Fibroblast of skin of back (primary cell): ENCODE measurements around the gene CLTCL1.
"Not testable (repeated sequence)": the region's sequence is repeated elsewhere in the genome, so short reads cannot be mapped to it uniquely, and the experiment has no call there.

ENCODE experiments used
- DNase-seq: peaks from one replicate; pipeline ENCODE4 v3.0.0-alpha.2; 2013

The CLTCL1 gene

DNA sequence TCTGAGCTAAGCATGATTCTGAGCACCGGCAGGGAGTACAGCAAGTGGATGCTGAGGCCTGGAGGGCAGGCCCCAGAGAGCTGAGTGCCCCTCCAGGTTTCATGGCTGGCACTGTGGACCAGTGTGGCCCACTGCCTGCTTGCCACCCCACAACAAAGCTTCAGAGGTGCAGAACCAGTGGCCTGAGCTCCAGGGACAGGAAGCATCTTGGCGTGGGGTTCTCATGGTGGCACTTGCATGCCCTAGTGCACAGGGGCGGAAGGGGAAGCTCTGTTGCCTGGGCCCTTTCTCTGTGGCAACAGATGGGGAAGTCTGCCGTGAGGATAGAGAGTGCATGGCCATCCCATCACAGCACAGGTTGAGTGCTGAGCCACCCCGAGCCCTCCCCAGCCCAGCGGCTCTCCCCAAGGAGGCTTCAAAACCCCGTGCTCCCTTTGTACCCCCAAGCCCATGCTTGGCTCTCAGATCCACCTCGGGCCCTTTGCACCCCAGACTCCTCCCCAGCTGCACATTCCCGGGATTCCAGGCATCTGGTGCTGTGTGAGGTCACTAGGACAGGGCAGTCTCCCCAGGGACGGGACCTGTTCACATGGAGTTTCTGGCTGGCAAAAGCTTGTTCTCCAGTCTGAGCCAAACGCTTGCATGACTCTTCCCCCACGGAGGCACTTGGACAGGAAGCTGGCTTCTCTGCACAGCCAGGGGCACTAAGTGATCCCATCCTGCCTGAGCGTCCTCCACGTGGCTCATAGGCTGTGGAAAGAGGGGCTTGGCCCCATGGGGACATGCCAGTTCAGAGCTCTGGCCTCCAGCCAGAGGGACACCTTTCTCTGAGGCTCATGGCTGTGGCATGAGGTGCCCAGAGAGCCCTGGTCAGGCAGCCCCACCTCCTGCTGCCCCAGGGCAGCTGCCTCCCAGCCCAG is 117.2 kb downstream of the CLTCL1 start:
- DNase-seq = peak; percentile 78

DNA sequence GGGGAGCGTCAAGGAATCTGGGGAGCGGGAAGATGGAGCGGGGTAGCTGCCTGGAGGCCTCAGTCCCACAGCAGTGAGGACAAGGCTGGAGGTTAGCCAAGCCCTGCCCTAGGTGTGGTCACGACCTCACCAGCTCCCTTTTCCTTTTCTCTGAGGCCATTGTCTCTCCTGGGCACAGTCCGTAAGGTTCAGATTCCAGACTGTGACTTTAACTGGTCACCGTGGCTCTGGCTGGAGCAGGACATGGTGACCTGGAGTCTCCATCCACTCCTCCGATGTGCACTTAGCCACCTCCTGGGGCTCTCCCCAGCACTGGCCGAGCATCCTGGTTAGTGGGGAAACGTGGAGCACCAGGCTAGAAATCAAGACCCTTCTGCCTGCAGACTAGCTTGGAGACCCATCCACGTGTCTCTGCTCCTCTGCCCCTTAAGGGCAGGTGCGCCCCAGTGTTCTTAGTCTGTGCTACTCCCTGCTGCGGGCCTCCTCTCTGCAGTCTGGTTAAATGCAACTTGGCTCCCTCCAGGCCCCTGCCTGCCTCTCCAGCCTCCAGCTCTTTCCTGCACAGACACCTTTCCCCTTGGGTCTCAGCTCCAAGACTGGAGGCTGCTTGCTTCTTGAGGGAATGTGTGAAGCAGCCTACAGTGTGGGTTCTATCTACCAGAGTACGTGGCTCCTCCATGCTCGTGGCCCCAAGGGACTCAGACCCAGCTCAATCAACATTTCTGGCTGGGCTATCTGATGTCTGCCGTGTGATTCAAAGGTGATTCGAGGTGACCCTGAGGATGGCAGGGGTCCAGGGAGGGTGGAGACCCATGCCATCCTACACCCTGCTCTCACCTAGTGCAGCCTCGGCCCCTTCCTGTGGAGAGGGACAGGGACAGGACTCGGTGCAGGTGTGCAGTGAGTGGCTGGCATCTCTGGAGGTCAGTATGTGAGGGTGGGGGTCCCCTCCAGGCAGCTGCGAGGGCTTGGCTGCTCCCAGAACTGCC is 118.2 kb downstream of the CLTCL1 start:
- DNase-seq = no peak

DNA sequence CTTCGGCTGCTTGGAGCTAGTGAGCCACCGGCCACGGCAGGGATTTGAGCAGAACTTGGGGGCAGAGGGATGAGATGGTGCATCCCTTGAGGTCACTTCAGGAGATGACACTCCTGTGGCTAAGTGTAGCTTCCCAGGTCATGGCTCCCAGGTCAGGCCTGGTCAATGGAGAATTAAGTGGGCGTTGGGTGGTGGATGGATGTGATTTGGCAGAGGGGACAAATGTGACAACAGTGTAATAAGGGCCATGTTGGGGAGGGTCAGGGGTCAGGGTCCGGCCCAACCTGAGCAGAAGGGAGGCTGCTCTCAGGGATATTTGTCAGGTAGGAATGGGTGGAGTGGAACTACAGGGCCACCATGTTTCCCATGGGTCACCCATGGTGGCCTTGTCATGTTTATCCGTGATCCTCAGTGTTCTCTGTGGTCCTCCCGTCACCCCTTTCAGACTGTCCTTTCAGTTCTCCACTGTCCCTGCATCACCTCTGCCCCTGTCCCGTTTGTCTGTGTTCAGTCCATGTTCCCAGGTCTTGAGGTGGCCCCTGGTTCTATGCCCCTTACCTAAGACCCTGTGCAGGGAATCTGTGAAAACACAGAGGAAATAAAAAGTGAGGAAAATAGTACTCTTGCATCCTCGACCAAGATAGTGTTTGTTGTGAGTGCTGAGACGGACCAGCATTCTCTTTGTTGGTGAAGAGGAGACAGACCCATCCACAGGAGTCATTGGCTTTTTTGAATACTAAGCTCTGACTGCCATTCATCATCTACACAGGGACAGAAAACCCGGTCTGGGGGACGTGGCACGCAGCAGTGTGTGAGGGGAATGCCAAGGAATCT is 119.1 kb downstream of the CLTCL1 start:
- DNase-seq = no peak

DNA sequence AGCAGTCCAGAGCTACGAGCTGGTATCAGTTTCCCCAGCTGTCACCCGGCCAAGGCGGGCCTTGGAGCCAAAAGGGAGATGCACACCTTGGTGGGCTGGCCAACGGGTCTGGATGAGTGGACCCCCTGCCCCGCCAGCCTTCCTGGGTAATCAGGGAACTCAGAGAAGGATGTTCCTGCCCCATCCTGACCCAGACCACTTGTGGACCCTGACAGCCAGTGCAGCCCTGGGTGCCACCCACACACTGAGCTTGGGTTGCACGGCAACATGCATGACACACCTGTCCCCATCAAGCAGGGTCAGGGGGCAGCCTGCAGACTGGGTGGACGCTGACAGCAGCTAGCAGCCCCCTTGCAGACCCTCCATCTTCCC is 121.6 kb downstream of the CLTCL1 start:
- no peak for DNase-seq

DNA sequence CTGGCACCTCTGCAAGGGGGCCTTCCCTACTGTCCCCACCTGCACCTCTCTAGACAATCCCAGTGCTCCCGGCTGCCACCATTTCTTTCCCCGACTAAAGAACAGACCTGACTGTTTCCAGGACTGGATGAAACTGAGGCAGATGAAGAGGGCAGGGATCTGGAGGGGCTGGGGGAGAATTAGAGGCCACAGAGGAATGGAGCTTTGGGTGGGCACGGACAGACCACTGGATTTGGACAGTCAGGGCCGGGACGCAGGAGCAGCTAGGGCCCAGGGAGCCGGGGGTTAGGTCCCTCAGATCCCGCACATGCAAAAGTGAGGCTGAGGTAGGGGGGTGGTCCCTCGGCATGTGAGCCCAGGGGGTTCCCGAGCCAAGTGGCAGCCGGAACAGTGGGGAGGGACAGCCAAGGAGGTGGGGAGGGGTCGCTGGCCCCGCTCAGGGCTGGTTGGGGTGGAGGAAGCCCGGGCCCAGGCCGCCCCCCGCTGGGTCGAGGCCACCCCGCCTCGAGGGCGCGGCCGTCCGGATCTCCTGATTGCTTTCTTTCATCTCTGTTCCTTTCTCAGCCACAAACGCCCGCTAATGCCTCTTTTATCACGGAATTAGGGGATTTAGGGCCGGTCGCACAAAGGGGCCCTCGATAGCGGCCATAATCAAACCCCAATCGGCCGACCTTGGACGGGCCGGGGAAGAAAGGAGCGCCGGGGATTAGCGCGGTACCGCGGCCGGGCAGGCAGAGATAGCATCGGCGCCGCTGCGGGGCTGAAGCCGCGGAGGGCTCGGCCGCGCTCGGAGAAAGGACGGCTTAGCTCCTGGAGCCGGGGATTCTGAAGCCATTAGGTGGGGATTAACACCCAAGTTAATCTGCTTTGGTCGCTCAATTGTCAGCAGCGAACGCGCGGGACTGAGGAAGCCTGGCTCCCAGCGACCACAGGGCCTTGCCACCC is 122.2 kb downstream of the CLTCL1 start:
- no peak for DNase-seq

DNA sequence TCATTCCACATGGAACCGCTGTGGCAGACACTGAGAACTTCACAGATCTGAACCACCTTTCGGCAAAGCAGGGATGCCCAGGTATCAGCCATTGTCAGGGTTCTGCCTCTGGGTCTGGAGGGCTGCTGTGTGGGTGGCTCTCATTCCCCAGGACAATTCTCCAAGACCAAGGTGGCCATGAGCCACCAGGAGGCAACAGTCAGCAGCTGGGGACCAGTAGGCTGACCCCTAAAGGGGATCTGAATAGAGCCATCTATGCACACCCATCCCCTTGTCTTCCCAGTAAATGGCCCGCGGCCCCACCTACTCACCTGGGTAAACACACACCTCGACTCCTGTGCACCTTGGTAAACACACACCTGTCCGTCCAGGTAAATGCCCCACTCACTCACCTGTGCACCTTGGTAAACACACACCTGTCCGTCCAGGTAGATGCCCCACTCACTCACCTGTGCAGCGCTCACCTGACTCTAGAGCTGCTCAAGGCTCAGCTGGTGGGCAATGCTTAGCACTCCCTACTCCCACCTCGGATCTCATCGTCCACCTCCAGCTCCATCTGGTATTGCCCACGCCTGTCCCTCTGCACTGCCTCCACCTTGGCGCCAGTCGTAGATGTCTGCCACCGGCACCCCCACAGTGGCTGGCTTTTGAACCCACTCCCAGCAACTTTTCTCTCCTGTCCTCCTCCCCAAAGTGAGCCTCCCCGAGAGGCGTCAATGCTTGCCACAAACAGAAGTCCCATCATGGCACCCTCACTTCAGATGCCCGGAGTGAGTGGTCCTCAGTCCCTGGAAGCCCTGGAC is 123.2 kb downstream of the CLTCL1 start:
- no peak for DNase-seq

- DNase-seq = no peak
These were observed 124.2 kb downstream of the CLTCL1 start for GRCh38 chr22:19167106-19167869.

DNA sequence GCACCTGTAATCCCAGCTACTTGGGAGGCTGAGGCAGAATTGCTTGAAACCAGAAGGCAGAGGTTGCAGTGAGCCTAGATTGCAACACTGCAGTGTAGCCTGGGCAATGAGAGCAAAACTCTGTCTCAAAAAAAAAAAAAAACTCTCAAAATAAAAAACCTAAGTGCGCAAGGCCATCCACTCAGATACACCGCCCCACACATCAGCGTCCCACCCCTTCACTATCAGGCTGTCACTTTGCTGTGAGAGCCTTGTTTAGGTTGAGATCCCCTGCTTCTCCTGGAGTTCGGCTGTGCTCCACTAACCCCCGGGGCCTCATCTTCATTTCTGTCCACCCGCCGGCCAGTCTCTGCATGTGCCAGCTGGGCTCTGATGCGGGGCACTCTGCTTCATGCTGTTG is 125.1 kb downstream of the CLTCL1 start:
- no peak for DNase-seq

GRCh38 chr22:19164425-19164824 is 127.1 kb downstream of the CLTCL1 start:
- no peak for DNase-seq

DNA sequence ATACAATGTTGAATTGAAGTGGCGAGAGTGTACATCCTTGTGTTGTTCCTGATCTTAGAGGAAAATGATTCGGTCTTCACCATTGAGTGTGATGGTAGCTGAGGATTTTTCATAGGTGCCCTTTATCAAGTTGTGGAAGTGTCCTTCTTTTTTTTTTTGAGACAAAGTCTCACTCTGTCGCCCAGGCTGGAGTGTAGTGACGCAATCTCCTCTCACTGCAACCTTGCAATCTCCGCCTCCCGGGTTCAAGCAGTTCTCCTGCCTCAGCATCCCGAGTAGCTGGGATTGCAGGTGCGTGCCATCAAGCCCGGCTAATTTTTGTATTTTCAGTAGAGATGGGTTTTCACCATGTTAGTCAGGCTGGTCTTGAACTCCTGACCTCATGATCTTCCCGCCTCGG is 132.9 kb downstream of the CLTCL1 start:
- DNase-seq = not testable (repeated sequence)

- DNase-seq = not testable (repeated sequence)
These were observed 135.4 kb downstream of the CLTCL1 start for GRCh38 chr22:19156109-19156508.

DNA sequence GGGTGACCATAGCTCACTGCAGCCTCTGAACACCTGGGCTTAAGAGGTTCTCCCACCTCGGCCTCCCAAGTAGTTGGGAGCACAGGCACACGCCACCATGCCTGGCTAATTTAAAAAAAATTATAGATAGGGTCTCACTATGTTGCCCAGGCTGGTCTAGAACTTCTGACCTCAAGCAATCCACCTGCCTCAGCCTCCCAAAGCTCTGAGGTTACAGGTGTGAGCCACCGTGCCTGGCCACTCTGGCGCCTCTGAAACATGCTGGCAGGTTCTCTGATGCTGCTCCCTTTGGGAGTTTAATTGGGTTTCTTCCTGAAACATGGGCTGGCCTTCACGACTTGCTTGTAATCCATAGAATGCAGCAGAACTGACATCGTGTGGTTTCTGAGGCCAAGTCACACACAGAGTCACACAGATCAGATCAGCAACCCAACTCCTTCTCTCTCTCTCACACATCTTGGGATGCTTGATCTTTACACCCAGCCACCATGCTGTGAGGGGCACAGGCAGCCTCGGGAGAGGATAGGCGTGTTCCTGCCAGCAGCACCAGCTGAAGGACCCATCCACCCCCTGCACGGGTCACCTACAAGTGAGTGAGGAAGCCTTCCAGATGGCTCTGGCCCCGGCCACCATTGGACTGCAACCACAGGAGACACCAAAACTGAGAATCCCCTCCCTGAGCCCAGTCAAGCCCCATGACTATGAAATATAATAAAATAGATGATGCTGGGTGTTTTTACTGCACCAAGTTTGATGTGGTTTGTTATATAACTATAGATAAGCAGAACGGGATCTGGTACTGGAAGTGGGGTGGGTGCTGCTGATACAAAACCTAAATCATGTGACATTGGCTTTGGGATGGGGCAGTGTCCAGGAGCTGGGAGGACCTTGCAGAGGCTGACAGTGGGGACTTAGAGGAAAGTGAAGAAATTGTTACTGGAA is 138.3 kb downstream of the CLTCL1 start:
- no peak for DNase-seq

DNA sequence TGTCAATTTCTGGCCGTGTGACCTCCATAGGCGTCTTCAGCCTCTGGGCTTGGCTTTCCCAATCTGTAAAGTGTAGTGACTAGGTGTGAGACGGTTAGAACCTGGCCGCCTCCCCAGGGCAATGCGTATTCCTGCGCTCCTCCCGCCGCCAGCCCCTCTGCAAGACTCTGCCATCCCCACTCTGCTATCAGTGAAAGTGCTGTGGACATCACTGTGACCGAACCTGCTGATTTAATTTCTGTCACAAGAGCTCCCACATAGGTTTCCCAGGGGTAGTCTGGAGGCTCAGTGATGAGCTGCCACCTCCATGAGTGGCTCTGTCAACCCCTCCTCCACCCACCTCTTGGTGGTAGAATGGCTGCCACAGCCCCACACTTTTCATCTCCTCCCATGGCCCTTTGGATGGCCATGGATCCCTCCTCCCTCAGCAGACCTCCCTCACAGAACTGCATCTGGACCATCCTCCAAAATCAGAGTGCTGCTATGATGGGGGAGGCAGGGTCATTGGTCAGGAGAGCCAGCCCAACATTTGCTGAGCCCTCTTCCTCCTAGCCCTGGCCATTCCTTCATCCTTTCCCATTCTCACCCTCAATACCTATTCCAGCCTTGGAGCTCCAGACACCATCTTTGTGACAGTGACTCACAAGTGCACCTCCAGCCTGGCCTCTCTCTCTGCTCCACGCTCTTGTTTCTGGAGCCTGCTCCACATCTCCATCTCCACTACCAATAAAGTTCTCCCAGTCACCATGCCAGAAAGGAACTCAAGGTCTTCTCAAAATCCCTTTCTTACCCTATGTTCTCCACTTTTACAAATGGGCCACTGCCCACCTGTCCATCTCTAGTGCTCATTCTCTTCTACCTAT is 140.0 kb downstream of the CLTCL1 start:
- no peak for DNase-seq

GRCh38 chr22:19150482-19151328 is 140.8 kb downstream of the CLTCL1 start:
- DNase-seq = no peak

GRCh38 chr22:19149991-19150390 is 141.5 kb downstream of the CLTCL1 start, which contains the start of gene GSC2:
Gene GSC2, minus strand, starts transcription at chr22:19150292. Its CDS starts 9 bp downstream, at chr22:19150283.
- DNase-seq = no peak
